Measurements from ENCODE around the gene PNMA6E.

DNA sequence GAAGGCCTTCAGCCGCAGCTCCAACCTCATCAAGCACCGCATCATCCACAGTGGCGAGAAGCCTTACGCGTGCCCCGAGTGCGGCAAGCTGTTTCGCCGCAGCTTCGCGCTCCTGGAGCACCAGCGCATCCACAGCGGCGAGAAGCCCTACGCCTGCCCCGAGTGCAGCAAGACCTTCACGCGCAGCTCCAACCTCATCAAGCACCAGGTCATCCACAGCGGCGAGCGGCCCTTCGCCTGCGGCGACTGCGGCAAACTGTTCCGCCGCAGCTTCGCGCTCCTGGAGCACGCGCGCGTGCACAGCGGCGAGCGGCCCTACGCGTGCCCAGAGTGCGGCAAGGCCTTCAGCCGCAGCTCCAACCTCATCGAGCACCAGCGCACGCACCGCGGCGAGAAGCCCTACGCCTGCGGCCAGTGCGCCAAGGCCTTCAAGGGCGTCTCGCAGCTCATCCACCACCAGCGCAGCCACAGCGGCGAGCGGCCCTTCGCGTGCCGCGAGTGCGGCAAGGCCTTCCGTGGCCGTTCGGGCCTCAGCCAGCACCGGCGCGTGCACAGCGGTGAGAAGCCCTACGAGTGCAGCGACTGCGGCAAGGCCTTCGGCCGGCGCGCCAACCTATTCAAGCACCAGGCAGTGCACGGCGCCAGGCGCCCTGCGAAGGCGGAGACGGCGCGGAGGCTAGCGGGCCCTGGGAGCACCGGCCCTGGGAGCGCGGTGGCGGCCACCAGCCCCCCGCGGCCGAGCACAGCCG lies 19.9 kb upstream of the PNMA6E start:
- TF ChIP-seq, protein P1, sequence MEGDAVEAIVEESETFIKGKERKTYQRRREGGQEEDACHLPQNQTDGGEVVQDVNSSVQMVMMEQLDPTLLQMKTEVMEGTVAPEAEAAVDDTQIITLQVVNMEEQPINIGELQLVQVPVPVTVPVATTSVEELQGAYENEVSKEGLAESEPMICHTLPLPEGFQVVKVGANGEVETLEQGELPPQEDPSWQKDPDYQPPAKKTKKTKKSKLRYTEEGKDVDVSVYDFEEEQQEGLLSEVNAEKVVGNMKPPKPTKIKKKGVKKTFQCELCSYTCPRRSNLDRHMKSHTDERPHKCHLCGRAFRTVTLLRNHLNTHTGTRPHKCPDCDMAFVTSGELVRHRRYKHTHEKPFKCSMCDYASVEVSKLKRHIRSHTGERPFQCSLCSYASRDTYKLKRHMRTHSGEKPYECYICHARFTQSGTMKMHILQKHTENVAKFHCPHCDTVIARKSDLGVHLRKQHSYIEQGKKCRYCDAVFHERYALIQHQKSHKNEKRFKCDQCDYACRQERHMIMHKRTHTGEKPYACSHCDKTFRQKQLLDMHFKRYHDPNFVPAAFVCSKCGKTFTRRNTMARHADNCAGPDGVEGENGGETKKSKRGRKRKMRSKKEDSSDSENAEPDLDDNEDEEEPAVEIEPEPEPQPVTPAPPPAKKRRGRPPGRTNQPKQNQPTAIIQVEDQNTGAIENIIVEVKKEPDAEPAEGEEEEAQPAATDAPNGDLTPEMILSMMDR (IDR thresholded peaks at IDR 0.05): no peak
- TF ChIP-seq POLR2A (IDR thresholded peaks at IDR 0.05): no peak
- TF ChIP-seq EP300 (IDR thresholded peaks at IDR 0.05): no peak
